Small intestine (tissue), 7 donors: ENCODE data around the gene SLC35F1. TPM values are rescaled to one million over a fixed set of nuclear protein-coding genes. Genes with fewer than 3 reads are reported as not detected.

ENCODE experiments used
- DNase-seq, 2 donors: peaks; one replicate each; pipeline versions ENCODE4 v3.0.0 to v3.0.0-alpha.2; 2013
- FAIRE-seq: peaks from 2 replicates; lab custom pipeline; 2012; peaks lifted over from hg19 to GRCh38; lab: Jason Lieb, UNC
- H3K27ac ChIP-seq, 3 donors: one replicate each; pipeline ENCODE4 v1.5.1; 2013; ENCODE audit warnings: low read length in 2 of 3, mild to moderate bottlenecking in 2 of 3, control low read depth in 1 of 3, inconsistent platforms in 1 of 3, low read depth in 1 of 3, moderate library complexity in 1 of 3
- H3K27me3 ChIP-seq, 3 donors: one replicate each; pipeline ENCODE4 v1.6.1; 2013; ENCODE audit warnings: low read length in 3 of 3, inconsistent platforms in 1 of 3; ENCODE audit not compliant: control insufficient read depth in 3 of 3, insufficient read depth in 3 of 3
- H3K36me3 ChIP-seq, 3 donors: one replicate each; pipeline ENCODE4 v1.6.1; 2013; ENCODE audit warnings: low read length in 3 of 3, inconsistent platforms in 1 of 3, low read depth in 1 of 3, mild to moderate bottlenecking in 1 of 3, moderate library complexity in 1 of 3; ENCODE audit not compliant: control insufficient read depth in 3 of 3, insufficient read depth in 2 of 3
- H3K4me1 ChIP-seq, 3 donors: one replicate each; pipeline ENCODE4 v1.6.1; 2013; ENCODE audit warnings: low read length in 2 of 3, inconsistent platforms in 1 of 3, low read depth in 1 of 3, mild to moderate bottlenecking in 1 of 3, moderate library complexity in 1 of 3; ENCODE audit not compliant: control insufficient read depth in 3 of 3, insufficient read depth in 2 of 3
- H3K4me3 ChIP-seq, 3 donors: one replicate each; pipeline ENCODE4 v1.5.1; 2013; ENCODE audit warnings: low read length in 3 of 3, control low read depth in 1 of 3, inconsistent platforms in 1 of 3, low read depth in 1 of 3, mild to moderate bottlenecking in 1 of 3, moderate library complexity in 1 of 3
- H3K9me3 ChIP-seq, 2 donors: one replicate each; pipeline ENCODE4 v1.6.1; 2013; ENCODE audit warnings: low read depth in 1 of 2, low read length in 1 of 2; ENCODE audit not compliant: control insufficient read depth in 2 of 2, insufficient read depth in 1 of 2
- WGBS, 3 donors: extraction: QIAGEN DNeasy Blood & Tissue Kit; methylation state at CpG; one replicate each; pipeline ENCODE4 v1.1.7; 2013; 5-methylcytosine and 5-hydroxymethylcytosine counted together
- polyA plus RNA-seq, 4 donors: library from polyadenylated mRNA; stranded (reverse) in 3 of 4; unstranded in 1 of 4; fragments of 200-250 nt in 3 of 4; fragments of 120-200 nt in 1 of 4; gene quantifications; one replicate each; pipeline versions ENCODE4 v1.2.1 to v1.2.3, GENCODE V29; 2013
- donor health status: healthy with polysubstance abuse.
- donor health status: control.
- donor health status: control.
- donor health status: Bipolar disorder and iron deficiency.
- donor health status: healthy.

SLC35F1 gene
- polyA plus RNA-seq, 4 donors, result 0.27 to 1.0 (median 0.85) TPM; not detected in 1

DNA sequence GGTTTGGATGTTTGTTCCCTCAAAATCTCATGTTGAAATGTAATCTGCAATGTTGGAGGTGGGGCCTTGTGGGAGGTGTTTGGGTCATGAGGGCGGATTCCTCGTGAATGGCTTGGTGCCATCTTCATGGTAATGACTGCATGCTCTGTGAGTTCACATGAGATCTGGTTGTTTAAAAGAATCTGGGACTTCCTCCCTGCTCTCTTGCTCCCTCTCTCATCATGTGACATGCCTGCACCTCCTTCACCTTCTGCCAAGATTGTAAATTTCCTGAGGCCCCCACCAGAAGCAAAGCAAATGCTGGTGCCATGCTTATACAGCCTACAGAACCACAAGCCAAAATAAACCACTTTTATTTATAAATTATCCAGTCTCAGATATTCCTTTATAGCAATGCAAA, 390.8 kb downstream of the SLC35F1 start:
- DNase-seq, result no peak
- H3K9me3 ChIP-seq, result no peaks in the 10 kb centered on the region
- no peak overlapping the region for H3K4me3 ChIP-seq
- 57 to 79% (median 77%) methylated on average over 2 of the region's 2 CpGs for WGBS, 3 donors
- H3K27me3 ChIP-seq, result no peaks in the 10 kb centered on the region
- H3K27ac ChIP-seq, result no peak overlapping the region
- H3K36me3 ChIP-seq, result no peaks in the 10 kb centered on the region
- H3K4me1 ChIP-seq, result no peaks in the 10 kb centered on the region
- FAIRE-seq, result no peak

DNA sequence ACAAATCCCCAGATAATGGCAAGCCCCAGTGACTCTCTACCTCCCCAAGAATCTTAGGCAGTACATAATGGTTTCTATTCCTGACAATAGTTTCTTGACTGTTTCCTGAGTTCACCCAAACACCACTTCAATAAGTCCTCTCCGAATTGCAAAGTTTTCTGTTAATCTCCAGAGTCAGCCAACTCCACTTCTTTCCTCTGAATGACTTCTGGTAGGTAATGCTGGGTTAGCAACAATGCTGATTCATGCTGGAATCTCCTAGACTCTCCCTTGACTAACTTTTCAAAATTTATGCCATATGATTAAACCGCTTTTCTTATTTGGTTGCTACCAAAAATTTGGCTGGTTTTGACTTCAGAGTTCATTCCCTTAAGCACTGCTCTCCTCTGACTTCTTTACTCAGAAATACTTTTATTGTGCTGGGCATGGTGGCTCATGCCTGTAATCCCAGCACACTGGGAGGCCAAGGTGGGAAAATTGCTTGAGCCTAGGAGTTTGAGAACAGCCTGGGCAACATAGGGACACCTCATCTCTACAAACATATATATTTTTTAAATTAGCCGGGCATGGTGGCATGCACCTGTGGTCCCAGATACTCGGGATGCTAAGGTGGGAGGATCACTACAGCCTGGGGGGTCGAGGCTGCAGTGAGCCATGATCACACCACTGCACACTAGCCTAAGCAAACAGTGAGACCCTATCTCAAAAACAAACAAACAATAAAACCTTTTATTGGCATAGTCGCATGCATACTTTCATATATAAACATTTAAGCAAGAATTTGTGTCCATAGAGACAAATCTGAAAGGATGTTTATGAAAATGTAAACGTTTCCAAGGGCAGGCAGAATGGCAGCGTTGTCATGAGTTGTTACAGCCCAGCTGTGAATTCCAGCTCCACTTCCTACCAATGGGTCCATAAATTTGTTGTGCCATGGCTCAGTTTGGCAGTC, 391.7 kb downstream of the SLC35F1 start:
- DNase-seq, result no peak
- FAIRE-seq, result no peak
- H3K27ac ChIP-seq, result no peak overlapping the region
- no peak overlapping the region for H3K4me3 ChIP-seq
- no peaks in the 10 kb centered on the region for H3K4me1 ChIP-seq
- 34 to 51% (median 44%) methylated on average over 8 of the region's 8 CpGs for WGBS, 3 donors
- no peaks in the 10 kb centered on the region for H3K36me3 ChIP-seq
- no peaks in the 10 kb centered on the region for H3K9me3 ChIP-seq
- no peaks in the 10 kb centered on the region for H3K27me3 ChIP-seq

DNA sequence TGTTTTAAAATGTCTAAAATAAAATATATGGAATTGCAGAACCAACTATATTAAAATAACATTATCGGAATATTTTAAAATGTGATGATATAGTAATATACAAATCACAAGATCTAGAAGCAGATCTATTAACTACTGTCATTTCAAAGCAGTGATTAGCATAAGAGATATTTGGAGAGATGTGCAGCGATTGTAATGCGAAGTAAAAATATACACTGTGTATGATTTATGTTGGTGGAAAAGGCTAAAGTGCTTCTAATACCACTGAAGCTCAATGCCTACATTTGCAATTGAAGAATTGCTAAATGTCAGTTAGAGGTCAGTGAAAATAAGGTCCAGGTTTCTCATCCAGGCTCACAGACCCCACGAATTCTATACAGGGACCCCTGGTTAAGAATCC, 392.4 kb downstream of the SLC35F1 start:
- FAIRE-seq (no peak), DNase-seq (no peak)
- Histone ChIP-seq H3K4me3 (no peak overlapping the region), H3K9me3 (no peaks in the 10 kb centered on the region), H3K36me3 (no peaks in the 10 kb centered on the region), H3K27me3 (no peaks in the 10 kb centered on the region), H3K27ac (no peak overlapping the region), H3K4me1 (no peaks in the 10 kb centered on the region)
- WGBS, 3 donors, result 66 to 69% (median 67%) methylated on average over 4 of the region's 4 CpGs

DNA sequence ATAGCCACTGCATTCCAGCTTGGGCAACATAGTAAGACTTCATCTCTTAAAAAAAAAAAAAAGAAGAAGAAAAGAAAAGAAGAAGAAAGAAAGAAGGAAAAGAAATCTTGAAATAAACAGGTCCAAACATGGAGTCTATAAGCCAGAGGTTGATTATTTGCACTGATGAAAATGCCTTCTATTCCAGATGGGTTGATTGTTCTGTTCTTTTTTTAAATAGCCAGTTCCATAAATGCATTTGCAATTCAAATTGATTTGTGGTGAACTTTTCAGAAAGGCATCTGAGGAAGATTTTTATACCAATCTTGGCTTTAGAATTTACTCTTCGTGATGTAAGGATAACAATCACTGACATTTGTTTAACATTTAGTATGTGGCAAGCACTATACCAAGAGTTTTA, 397.3 kb downstream of the SLC35F1 start:
- FAIRE-seq (no peak), DNase-seq (no peak)
- Histone ChIP-seq H3K36me3 (no peaks in the 10 kb centered on the region), H3K27me3 (no peaks in the 10 kb centered on the region), H3K9me3 (no peaks in the 10 kb centered on the region), H3K4me3 (no peak overlapping the region), H3K27ac (no peak overlapping the region), H3K4me1 (no peaks in the 10 kb centered on the region)
- WGBS, 3 donors, result 71 to 84% (median 78%) methylated on average over 1 of the region's 1 CpG

DNA sequence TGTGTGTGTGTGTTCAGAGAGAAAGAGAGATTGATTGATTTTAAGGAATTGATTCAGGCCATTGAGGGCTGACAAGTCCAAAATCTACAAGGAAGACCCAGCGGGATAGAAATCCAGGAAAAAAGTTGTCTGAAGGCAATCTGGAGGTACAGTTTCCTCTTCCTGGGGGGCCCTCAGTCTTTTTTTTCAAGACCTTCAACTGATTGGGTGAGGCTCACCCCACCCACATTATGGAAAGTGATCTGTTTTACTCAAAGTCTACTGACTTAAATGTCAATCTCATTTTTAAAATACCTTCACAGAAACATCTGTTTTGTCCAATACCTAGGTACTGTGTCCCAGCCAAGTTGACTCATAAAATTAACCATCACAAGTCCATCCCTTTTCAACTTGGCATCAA, 398.0 kb downstream of the SLC35F1 start:
- Histone ChIP-seq H3K27me3 (no peaks in the 10 kb centered on the region), H3K27ac (no peak overlapping the region), H3K9me3 (no peaks in the 10 kb centered on the region), H3K36me3 (no peaks in the 10 kb centered on the region), H3K4me1 (no peaks in the 10 kb centered on the region), H3K4me3 (no peak overlapping the region)
- DNase-seq (no peak), FAIRE-seq (no peak)
- WGBS, 3 donors, result 68 to 90% (median 89%) methylated on average over 1 of the region's 1 CpG

DNA sequence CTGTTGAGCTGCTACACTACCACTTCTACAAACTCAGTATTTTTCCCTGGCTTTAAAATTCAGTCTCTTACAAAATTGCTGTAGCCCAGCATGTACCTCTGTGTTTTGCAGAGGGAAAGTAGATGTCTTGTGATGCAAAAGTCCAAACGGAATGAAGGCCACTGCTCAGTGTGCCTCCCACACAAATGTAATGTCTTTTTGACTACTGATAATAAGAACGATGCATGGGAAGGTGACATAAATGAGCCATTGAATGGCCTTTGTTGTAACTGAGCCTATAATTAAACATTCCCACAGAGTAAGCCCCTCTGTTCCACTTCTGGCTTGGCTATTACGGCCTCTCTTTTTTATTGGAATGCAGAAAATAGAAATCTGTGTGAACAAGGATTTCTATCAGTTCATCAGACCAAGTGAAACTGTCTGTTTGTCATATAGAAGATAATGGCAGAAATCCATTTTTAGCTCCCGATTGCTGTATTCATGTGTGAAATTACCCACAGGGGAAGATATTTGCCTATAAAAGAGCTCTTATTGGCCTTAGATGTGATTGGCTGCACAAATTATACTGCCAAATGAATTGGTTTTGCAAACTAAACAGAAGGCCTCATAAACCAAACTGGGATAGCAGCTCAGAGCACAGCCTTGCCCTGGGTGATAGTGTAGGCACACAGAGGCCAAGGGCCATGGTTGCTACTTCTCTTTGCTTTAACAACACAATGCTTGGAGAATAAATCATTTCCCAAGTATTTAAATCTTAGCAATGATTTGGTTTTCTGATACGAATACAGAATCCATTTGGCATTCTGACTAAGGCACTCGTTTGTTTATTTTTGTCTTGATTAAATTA, 399.6 kb downstream of the SLC35F1 start:
- no peak overlapping the region for H3K27ac ChIP-seq
- FAIRE-seq, result no peak
- H3K4me3 ChIP-seq, result no peak overlapping the region
- 51 to 62% (median 60%) methylated on average over 6 of the region's 6 CpGs for WGBS, 3 donors
- H3K4me1 ChIP-seq, result no peaks in the 10 kb centered on the region
- no peak for DNase-seq
- no peaks in the 10 kb centered on the region for H3K36me3 ChIP-seq
- H3K27me3 ChIP-seq, result no peaks in the 10 kb centered on the region
- no peaks in the 10 kb centered on the region for H3K9me3 ChIP-seq

DNA sequence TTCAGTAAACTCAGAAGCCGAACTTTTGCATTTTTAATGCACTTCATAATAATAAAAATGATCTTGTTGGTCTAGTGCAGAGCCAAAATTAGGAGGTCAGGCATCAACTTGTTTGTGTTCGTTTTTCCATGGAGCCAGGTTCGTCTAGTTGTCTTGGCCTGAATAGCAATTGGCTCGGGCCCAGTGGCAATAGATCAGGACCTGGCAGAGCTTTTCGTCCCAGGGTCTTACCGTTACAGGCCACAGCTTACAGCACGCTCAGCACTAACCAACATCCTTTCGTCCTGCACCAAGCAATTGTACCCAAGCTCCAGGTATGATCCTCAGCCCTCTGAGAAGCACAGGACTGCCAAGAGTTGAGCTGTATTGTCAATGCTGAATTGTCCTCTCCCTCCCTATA, 400.5 kb downstream of the SLC35F1 start:
- H3K36me3 ChIP-seq, result no peaks in the 10 kb centered on the region
- FAIRE-seq (no peak), DNase-seq (no peak)
- no peaks in the 10 kb centered on the region for H3K27me3 ChIP-seq
- 70 to 81% (median 79%) methylated on average over 8 of the region's 8 CpGs for WGBS, 3 donors
- H3K4me1 ChIP-seq, result no peaks in the 10 kb centered on the region
- H3K4me3 ChIP-seq, result no peak overlapping the region
- no peak overlapping the region for H3K27ac ChIP-seq
- H3K9me3 ChIP-seq, result no peaks in the 10 kb centered on the region

DNA sequence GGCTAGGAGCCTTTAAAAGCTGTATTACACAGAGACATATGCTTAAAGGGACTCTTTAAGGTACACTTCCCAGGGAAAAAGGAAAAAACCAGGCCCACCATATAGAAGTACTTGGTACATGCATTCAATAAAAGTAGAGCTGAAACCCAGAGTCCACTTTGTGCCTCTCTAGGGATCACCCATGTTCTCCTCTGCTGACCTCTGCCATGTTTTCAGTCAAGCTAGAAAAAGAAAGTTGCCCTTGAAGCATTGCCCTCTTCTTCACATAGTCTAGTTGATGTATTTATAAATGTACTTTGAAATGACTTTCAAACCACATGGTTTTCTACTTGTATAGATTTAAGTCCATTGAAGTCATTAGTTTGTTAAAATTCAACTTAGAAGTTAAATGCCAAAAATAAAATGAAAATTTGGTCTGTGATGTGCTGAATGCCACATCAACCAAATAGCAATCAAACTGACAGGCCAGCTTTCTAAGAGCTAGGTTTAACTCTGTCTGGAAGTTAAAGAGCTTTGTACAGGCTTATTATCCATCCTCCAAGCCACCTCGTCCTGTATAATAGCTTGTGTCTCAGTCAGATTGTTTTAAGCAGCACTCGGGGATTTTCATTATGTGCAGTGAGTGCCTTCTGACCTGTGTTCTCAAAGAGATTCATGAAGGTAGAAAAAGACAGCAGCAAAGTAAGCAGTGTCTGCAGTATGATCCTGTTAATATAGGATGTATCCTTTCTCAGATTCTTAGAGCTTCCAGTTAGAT, 402.5 kb downstream of the SLC35F1 start:
- Histone ChIP-seq H3K9me3 (no peaks in the 10 kb centered on the region), H3K4me1 (no peaks in the 10 kb centered on the region), H3K4me3 (no peak overlapping the region), H3K27ac (no peak overlapping the region), H3K36me3 (no peaks in the 10 kb centered on the region), H3K27me3 (no peaks in the 10 kb centered on the region)
- WGBS, 3 donors, result 64 to 72% (median 69%) methylated on average over 2 of the region's 2 CpGs
- DNase-seq (no peak), FAIRE-seq (no peak)
